HepG2 (cell line): ENCODE measurements around the gene RAB3C. TPM values are rescaled to one million over a fixed set of nuclear protein-coding genes. Genes with fewer than 3 reads are reported as not detected.

ENCODE experiments used
- ATAC-seq: fragments of 200-7000 bp; cut with Tn5 transposase; 3 replicates; pipeline ENCODE4 v1.9.1; 2020; ENCODE audit warnings: mild to moderate bottlenecking, moderate library complexity
- BruUV-seq: library from RNA; stranded (reverse); fragments of 400-500 nt; replicated peaks from 2 replicates; lab custom pipeline; 2021; lab: Mats Ljungman, UMichigan
- CTCF ChIA-PET: fragments of 300-600 bp; formaldehyde crosslinking; extraction: SDS; loops from one replicate; lab custom pipeline; 2021; ENCODE audit warnings: low total read pairs, inconsistent platforms, low intra/inter-chr PET ratio; lab: Yijun Ruan, JAX
- POLR2A ChIA-PET: fragments of 350-600 bp; sonication (Branson Sonifier 250); formaldehyde crosslinking; loops from one replicate; lab custom pipeline; 2020; ENCODE audit warnings: antibody characterized with exemption, inconsistent platforms; lab: Yijun Ruan, JAX
- DNase-seq: peaks from one replicate; pipeline ENCODE4 v3.0.0-alpha.2; 2015; ENCODE audit warnings: low spot score
- FAIRE-seq: peaks from 3 replicates; lab custom pipeline; 2011; peaks lifted over from hg19 to GRCh38; lab: Jason Lieb, UNC
- H2AFZ ChIP-seq: one replicate; pipeline ENCODE4 v1.6.1; 2011; ENCODE audit warnings: low read length, inconsistent platforms
- H3K27ac ChIP-seq: fragments of 300-600 bp; 3 replicates; pipeline ENCODE4 v1.8.0; 2011; ENCODE audit warnings: mixed run types, mild to moderate bottlenecking, mixed read lengths, low read length, inconsistent platforms; ENCODE audit not compliant: insufficient read depth; ENCODE audit errors: extremely low read length
- H3K27me3 ChIP-seq, 2 experiments: fragments of 200-600 bp in 1 of 2; 2 replicates in 1 of 2; 3 replicates in 1 of 2; pipeline versions ENCODE4 v1.6.0 to v1.8.0; 2011; ENCODE audit warnings: low read length in 2 of 2, mild to moderate bottlenecking in 2 of 2, moderate library complexity in 2 of 2, inconsistent platforms in 1 of 2; ENCODE audit not compliant: insufficient read depth in 2 of 2, control insufficient read depth in 1 of 2
- H3K36me3 ChIP-seq, 2 experiments: fragments of 200-600 bp in 1 of 2; replicated peaks in 1 of 2; 2 replicates in 1 of 2; 3 replicates in 1 of 2; pipeline versions ENCODE4 v1.5.1 to v1.8.0; 2011; ENCODE audit warnings: low read length in 2 of 2, inconsistent platforms in 1 of 2; ENCODE audit not compliant: insufficient read depth in 2 of 2, control insufficient read depth in 1 of 2
- H3K4me1 ChIP-seq: 2 replicates; pipeline ENCODE4 v1.5.1; 2012; ENCODE audit warnings: low read length, inconsistent platforms; ENCODE audit not compliant: insufficient read depth
- H3K4me2 ChIP-seq: 2 replicates; pipeline ENCODE4 v1.6.0; 2011; ENCODE audit warnings: low read depth, low read length, inconsistent platforms
- H3K4me3 ChIP-seq, 3 experiments: fragments of 200-600 bp in 1 of 3; sonication (generic), shearing (Covaris generic) in 1 of 3; replicated peaks in 1 of 3; 2 replicates each; pipeline ENCODE4 v1.5.1; 2011 to 2016; ENCODE audit warnings: low read length in 3 of 3, inconsistent platforms in 2 of 3, low read depth in 2 of 3, mild to moderate bottlenecking in 2 of 3, control low read depth in 1 of 3, mixed read lengths in 1 of 3; ENCODE audit not compliant: insufficient read depth in 1 of 3
- H3K79me2 ChIP-seq: one replicate; pipeline ENCODE4 v1.6.1; 2011; ENCODE audit warnings: low read length, inconsistent platforms; ENCODE audit not compliant: insufficient read depth
- H3K9ac ChIP-seq: 2 replicates; pipeline ENCODE4 v1.6.0; 2011; ENCODE audit warnings: mild to moderate bottlenecking, low read depth, low read length, inconsistent platforms; ENCODE audit not compliant: insufficient read depth
- H3K9me3 ChIP-seq: 2 replicates; pipeline ENCODE4 v1.5.1; 2012; ENCODE audit warnings: mild to moderate bottlenecking, low read length
- H4K20me1 ChIP-seq: 2 replicates; pipeline ENCODE4 v1.6.0; 2011; ENCODE audit warnings: inconsistent platforms, mild to moderate bottlenecking, low read length, moderate library complexity; ENCODE audit not compliant: insufficient read depth
- ARNTL ChIP-seq: sonication (generic); formaldehyde crosslinking; IDR thresholded peaks from 2 replicates; pipeline ENCODE4 v1.4.0; 2020; ENCODE audit warnings: mild to moderate bottlenecking, missing genetic modification reagents
- GABPA ChIP-seq, 2 experiments: IDR thresholded peaks; 2 replicates each; pipeline ENCODE4 v1.6.1; 2011 to 2016; ENCODE audit warnings: low read depth in 2 of 2, low read length in 1 of 2, missing biosample characterization in 1 of 2, missing genetic modification characterization in 1 of 2
- KDM6A ChIP-seq: IDR thresholded peaks from 2 replicates; pipeline ENCODE4 v1.6.1; 2016; ENCODE audit warnings: low read depth
- LRRFIP1 ChIP-seq: sonication (generic); formaldehyde crosslinking; conservative IDR thresholded peaks from 2 replicates; pipeline ENCODE4 v1.4.0; 2020; ENCODE audit warnings: missing genetic modification reagents
- SAP130 ChIP-seq: IDR thresholded peaks from 2 replicates; pipeline ENCODE4 v1.6.1; 2016; ENCODE audit warnings: low read depth
- SOX13 ChIP-seq, 3 experiments: fragments of 450-650 bp in 1 of 3; sonication (generic) in 1 of 3; formaldehyde crosslinking in 1 of 3; IDR thresholded peaks in 2 of 3; conservative IDR thresholded peaks in 1 of 3; 2 replicates each; pipeline versions ENCODE4 v1.5.0 to v1.6.1; 2016 to 2020; ENCODE audit warnings: antibody characterized with exemption in 1 of 3, mild to moderate bottlenecking in 1 of 3, missing compliant biosample characterization in 1 of 3, missing genetic modification reagents in 1 of 3, moderate library complexity in 1 of 3
- TGIF2 ChIP-seq: IDR thresholded peaks from 2 replicates; pipeline ENCODE4 v1.6.1; 2016; ENCODE audit warnings: control low read depth, missing compliant biosample characterization
- THAP11 ChIP-seq: IDR thresholded peaks from 2 replicates; pipeline ENCODE4 v1.6.1; 2016; ENCODE audit warnings: missing biosample characterization, missing genetic modification reagents
- UBTF ChIP-seq: sonication (generic); formaldehyde crosslinking; IDR thresholded peaks from 2 replicates; pipeline ENCODE4 v1.4.0; 2020; ENCODE audit warnings: mild to moderate bottlenecking, missing genetic modification reagents
- XBP1 ChIP-seq: sonication (generic); formaldehyde crosslinking; IDR thresholded peaks from 2 replicates; pipeline ENCODE4 v1.5.0; 2020; ENCODE audit warnings: missing genetic modification reagents
- ZBTB42 ChIP-seq: sonication (generic); formaldehyde crosslinking; IDR thresholded peaks from 2 replicates; pipeline ENCODE4 v1.5.0; 2020; ENCODE audit warnings: mild to moderate bottlenecking, missing genetic modification reagents
- ZNF792 ChIP-seq: IDR thresholded peaks from 2 replicates; pipeline ENCODE4 v1.6.1; 2016
- ZNF800 ChIP-seq: sonication (generic); formaldehyde crosslinking; IDR thresholded peaks from 2 replicates; pipeline ENCODE4 v1.4.0; 2020; ENCODE audit warnings: missing genetic modification reagents
- ZNF839 ChIP-seq: sonication (generic); formaldehyde crosslinking; IDR thresholded peaks from 2 replicates; pipeline ENCODE4 v1.4.0; 2020; ENCODE audit warnings: missing genetic modification reagents, mild to moderate bottlenecking, borderline replicate concordance
- ZNF883 ChIP-seq: sonication (generic); formaldehyde crosslinking; IDR thresholded peaks from 2 replicates; pipeline ENCODE4 v1.5.1; 2020; ENCODE audit warnings: mild to moderate bottlenecking, missing genetic modification reagents; ENCODE audit errors: not compliant biosample characterization
- in situ Hi-C: cut with HindIII; loops from 2 replicates; pipeline ENCODE4 v1.10.0; 2017; ENCODE audit warnings: low pct_unique_long_range_greater_than_20kb; ENCODE audit not compliant: extremely low pct_ligation_motif_present
- intact Hi-C: fragments of 100-400 bp; cut with micrococcal nuclease; formaldehyde crosslinking; loops from one replicate; pipeline ENCODE4 v1.10.0; 2022; ENCODE audit not compliant: unreplicated experiment
- polyA plus RNA-seq, 8 experiments: library from polyadenylated mRNA; depleted of rRNA in 3 of 8; stranded (reverse) in 7 of 8; unstranded in 1 of 8; fragments of >200 nt; fragmentation: Illumina TruSeq in 4 of 8; extraction: Trizol in 4 of 8; gene quantifications; 2 replicates each; pipeline versions ENCODE4 v1.2.1 to v1.2.3, GENCODE V29; 2011 to 2016; ENCODE audit warnings: low read depth in 4 of 8, missing spikeins in 1 of 8, mixed read lengths in 1 of 8; ENCODE audit not compliant: insufficient read depth in 1 of 8
- total RNA-seq, 5 experiments: library from RNA; depleted of rRNA; stranded (reverse); fragments of >200 nt; fragmentation: Illumina TruSeq; extraction: Trizol; gene quantifications; 2 replicates each; pipeline ENCODE4 v1.2.3, GENCODE V29; 2016; ENCODE audit warnings: low read depth in 1 of 5

RAB3C gene
- total and polyA plus RNA-seq, 2 of the 13 experiments (the other 11 are each of a cell fraction or from before 2014, with no cell fraction given), result not detected

GRCh38 chr5:58795327-58795726, 212.5 kb downstream of the RAB3C start:
- no peak overlapping the region for H2AFZ ChIP-seq
- H4K20me1 ChIP-seq, result no peaks in the 10 kb centered on the region
- POLR2A ChIA-PET, result no interaction called here
- no peak overlapping the region for H3K4me2 ChIP-seq
- intact Hi-C loops, result no loop called here
- no peak for DNase-seq
- BruUV-seq, result no TSS peak
- no peak for TF ChIP-seq ZNF792
- no peak for TF ChIP-seq ZNF800 (CRISPR knock-in tag)
- TF ChIP-seq SAP130 (CRISPR knock-in tag), result no peak
- no peak for TF ChIP-seq SOX13 (IDR thresholded peaks at IDR 0.05)
- TF ChIP-seq SOX13 (CRISPR knock-in tag; conservative IDR thresholded peaks at IDR 0.05 in 1 of 2, IDR thresholded peaks at IDR 0.05 in 1 of 2), result no peak
- TF ChIP-seq GABPA (IDR thresholded peaks at IDR 0.05; ENCODE audit: low read depth, low read length), result no peak
- TF ChIP-seq GABPA (CRISPR knock-in tag; IDR thresholded peaks at IDR 0.05; ENCODE audit: low read depth), result no peak
- TF ChIP-seq KDM6A (CRISPR knock-in tag), result no peak
- TF ChIP-seq ZNF839 (CRISPR knock-in tag), result no peak
- no peak for TF ChIP-seq ZNF883 (CRISPR knock-in tag)
- no peak for TF ChIP-seq UBTF (CRISPR knock-in tag)
- no peak for TF ChIP-seq TGIF2 (CRISPR knock-in tag)
- no peak for TF ChIP-seq XBP1 (CRISPR knock-in tag)
- no peak for TF ChIP-seq THAP11 (CRISPR knock-in tag)
- TF ChIP-seq ZBTB42 (CRISPR knock-in tag), result no peak
- no peak for TF ChIP-seq LRRFIP1 (CRISPR knock-in tag)
- no peak for TF ChIP-seq ARNTL (CRISPR knock-in tag)
- TF ChIP-seq, all 625 proteins: peak for 0
- Histone ChIP-seq H3K27ac (no peak overlapping the region), H3K4me3 (no peak overlapping the region), H3K9ac (no peak overlapping the region), H3K9me3 (no peaks in the 10 kb centered on the region), H3K79me2 (no peaks in the 10 kb centered on the region), H3K27me3 (no peaks in the 10 kb centered on the region), H3K36me3 (no peaks in the 10 kb centered on the region), H3K4me1 (no peaks in the 10 kb centered on the region)
- in situ Hi-C loops, result no loop called here
- ATAC-seq (no peak), FAIRE-seq (no peak)
- CTCF ChIA-PET, result no interaction called here
